PC-3 (cell line): ENCODE measurements around the gene POLR3GL.

Experiments
- CTCF ChIP-seq: fragments of 300-600 bp; sonication (generic); conservative IDR thresholded peaks from 2 replicates; pipeline ENCODE4 v1.5.1; 2017; ENCODE audit warnings: antibody characterized with exemption, low read depth, mild to moderate bottlenecking, low read length
- EZH2 ChIP-seq: fragments of 300-600 bp; sonication (generic); IDR thresholded peaks from one replicate; pipeline ENCODE4 v1.6.1; 2017; ENCODE audit warnings: antibody characterized with exemption, mild to moderate bottlenecking, low read length; ENCODE audit not compliant: unreplicated experiment
- EZH2phosphoT487 ChIP-seq: fragments of 300-600 bp; sonication (generic); IDR thresholded peaks from 2 replicates; pipeline ENCODE4 v1.6.1; 2018; ENCODE audit warnings: mild to moderate bottlenecking, antibody characterized with exemption, low read length, borderline replicate concordance

- TF ChIP-seq EZH2: no peak
- no peak for TF ChIP-seq CTCF
- TF ChIP-seq EZH2phosphoT487: no peak
Observed at GRCh38 chr1:145942405-145942804, 22.1 kb upstream of the POLR3GL start.
